Activated CD4-positive, alpha-beta T cell treated with anti-CD3 and anti-CD28 coated beads for 36 hours (primary cell): ENCODE results near the gene ZNF217. TPM values are rescaled to one million over a fixed set of nuclear protein-coding genes. Genes with fewer than 3 reads are reported as not detected.
"Not testable (repeated sequence)": the region's sequence is repeated elsewhere in the genome, so short reads cannot be mapped to it uniquely, and the experiment has no call there.

Experiments used
- ATAC-seq: fragments of 200-7000 bp; cut with Tn5 transposase; one replicate; pipeline ENCODE4 v1.10.0; 2021; ENCODE audit warnings: mild to moderate bottlenecking, moderate library complexity
- CTCF ChIA-PET: fragments of 350-600 bp; sonication (Branson Sonifier 250); formaldehyde crosslinking; loops from one replicate; lab custom pipeline; 2021; ENCODE audit warnings: antibody characterized with exemption; lab: Charles Lee
- POLR2A ChIA-PET: fragments of 350-600 bp; sonication (Branson Sonifier 250); formaldehyde crosslinking; loops from one replicate; lab custom pipeline; 2021; ENCODE audit warnings: antibody characterized with exemption, inconsistent platforms; lab: Charles Lee
- DNase-seq: peaks from one replicate; pipeline ENCODE4 v3.0.0-alpha.2; 2020
- H3K27ac Mint-ChIP-seq: one replicate; pipeline ENCODE4 v1.8.0; 2021; ENCODE audit warnings: mixed read lengths
- H3K27me3 Mint-ChIP-seq: one replicate; pipeline ENCODE4 v1.8.0; 2021; ENCODE audit warnings: mixed read lengths
- H3K36me3 Mint-ChIP-seq: one replicate; pipeline ENCODE4 v1.8.0; 2021; ENCODE audit warnings: low read depth, mixed read lengths
- H3K4me1 Mint-ChIP-seq: one replicate; pipeline ENCODE4 v1.8.0; 2021; ENCODE audit warnings: mixed read lengths
- H3K4me3 Mint-ChIP-seq: one replicate; pipeline ENCODE4 v1.8.0; 2021; ENCODE audit warnings: mild to moderate bottlenecking, moderate library complexity, mixed read lengths
- H3K9me3 Mint-ChIP-seq: one replicate; pipeline ENCODE4 v1.8.0; 2021; ENCODE audit warnings: low read depth, mixed read lengths
- intact Hi-C, 2 experiments: fragments of 100-400 bp; cut with DNase I in 1 of 2; cut with micrococcal nuclease in 1 of 2; formaldehyde crosslinking; loops; one replicate each; pipeline versions ENCODE4 v1.14.2 to v1.15.1; 2022 to 2024; cut with DNase I, micrococcal nuclease
- total RNA-seq, 2 experiments: library from RNA; stranded (reverse); gene quantifications; one replicate each; pipeline ENCODE4 v1.2.3, GENCODE V29; 2021

Gene ZNF217
- 10 to 100 TPM; 41.5 to 45.6 TPM for total RNA-seq

- intact Hi-C loops = loop anchor here (1.0 to 5.0 kb wide), 5 partner anchors 15 to 159 kb away; no protein-coding TSS in a partner anchor
- ChIA-PET POLR2A (interaction anchor here (0.6 to 1.6 kb wide), 3 partner anchors 29 to 322 kb away, joined by 3 to 5 read pairs (median 4); no protein-coding TSS in a partner anchor), CTCF (interaction anchor here (1.2 kb wide), 1 partner anchor 14 kb away, joined by 3 read pairs; no protein-coding TSS in a partner anchor)
- not testable (repeated sequence) for H3K9me3 Mint-ChIP-seq, H3K27me3 Mint-ChIP-seq, H3K36me3 Mint-ChIP-seq
- peaks cover 44% of the 10 kb centered on the region for H3K4me1 Mint-ChIP-seq
- H3K4me3 Mint-ChIP-seq = peak within 1 kb of the TSS; percentile 97
- peak within 1 kb of the TSS; percentile 99 for H3K27ac Mint-ChIP-seq
- DNase-seq (peak; percentile 88), ATAC-seq (peak; percentile 30)
Measured at GRCh38 chr20:53593466-53594007, at the start of gene ZNF217. Gene ZNF217 (minus strand): TSS chr20:53593839. CDS start chr20:53582826, 11,013 bp downstream.

GRCh38 chr20:53643031-53643832, 49.6 kb upstream of the ZNF217 start:
- Mint-ChIP-seq H3K27me3 (no peaks in the 10 kb centered on the region), H3K4me1 (peaks cover 33% of the 10 kb centered on the region)
- intact Hi-C loops = loop anchor here (1.0 to 5.0 kb wide), 7 partner anchors 9 to 64 kb away; no protein-coding TSS in a partner anchor

GRCh38 chr20:53642196-53643030, 48.8 kb upstream of the ZNF217 start:
- H3K27me3 Mint-ChIP-seq = no peaks in the 10 kb centered on the region
- no peaks in the 10 kb centered on the region for H3K36me3 Mint-ChIP-seq
- H3K4me3 Mint-ChIP-seq = peak overlapping the region; percentile 54
- ChIA-PET CTCF (interaction anchor here (0.6 to 1.8 kb wide), 11 partner anchors 10 to 66 kb away, joined by 3 to 7 read pairs (median 4); no protein-coding TSS in a partner anchor), POLR2A (interaction anchor here (1.0 to 1.4 kb wide), 2 partner anchors 43 to 66 kb away, joined by 6 read pairs; no protein-coding TSS in a partner anchor)
- H3K4me1 Mint-ChIP-seq = peaks cover 33% of the 10 kb centered on the region
- peak; percentile 67 for DNase-seq
- H3K27ac Mint-ChIP-seq = peak overlapping the region; percentile 97
- peak; percentile 89 for ATAC-seq
- intact Hi-C loops = loop anchor here (1.0 to 5.0 kb wide), 8 partner anchors 10 to 65 kb away; no protein-coding TSS in a partner anchor
- no peaks in the 10 kb centered on the region for H3K9me3 Mint-ChIP-seq

More at GRCh38 chr20:53643031-53643832, 49.6 kb upstream of the ZNF217 start:
- CTCF ChIA-PET = interaction anchor here (0.6 to 1.8 kb wide), 12 partner anchors 10 to 77 kb away, joined by 3 to 7 read pairs (median 4); no protein-coding TSS in a partner anchor
- ATAC-seq (peak; percentile 98), DNase-seq (peak; percentile 80)
- H3K36me3 Mint-ChIP-seq = no peaks in the 10 kb centered on the region
- H3K27ac Mint-ChIP-seq = peak overlapping the region; percentile 97
- POLR2A ChIA-PET = interaction anchor here (0.5 to 1.4 kb wide), 3 partner anchors 42 to 65 kb away, joined by 3 to 6 read pairs (median 6); no protein-coding TSS in a partner anchor
- peak overlapping the region; percentile 54 for H3K4me3 Mint-ChIP-seq
- H3K9me3 Mint-ChIP-seq = no peaks in the 10 kb centered on the region

GRCh38 chr20:53639647-53640440, 46.2 kb upstream of the ZNF217 start:
- ATAC-seq = no peak
- Mint-ChIP-seq H3K4me3 (no peak overlapping the region), H3K36me3 (no peaks in the 10 kb centered on the region), H3K4me1 (peaks cover 47% of the 10 kb centered on the region), H3K9me3 (no peaks in the 10 kb centered on the region), H3K27me3 (no peaks in the 10 kb centered on the region), H3K27ac (no peak overlapping the region)
- intact Hi-C loops = loop anchor here in 1 of 2 experiments (5.0 kb wide), 1 partner anchor 47 kb away; no protein-coding TSS in a partner anchor
- CTCF ChIA-PET = interaction anchor here (0.5 to 1.8 kb wide), 3 partner anchors 13 to 71 kb away, joined by 3 to 7 read pairs (median 5); no protein-coding TSS in a partner anchor
- POLR2A ChIA-PET = no interaction called here
- DNase-seq = no peak

GRCh38 chr20:53639128-53639527, 45.5 kb upstream of the ZNF217 start:
- ATAC-seq = no peak
- Mint-ChIP-seq H3K27me3 (no peaks in the 10 kb centered on the region), H3K9me3 (no peaks in the 10 kb centered on the region), H3K27ac (no peak overlapping the region), H3K4me3 (no peak overlapping the region), H3K4me1 (peaks cover 44% of the 10 kb centered on the region), H3K36me3 (no peaks in the 10 kb centered on the region)
- ChIA-PET POLR2A (no interaction called here), CTCF (interaction anchor here (1.3 to 1.8 kb wide), 2 partner anchors 14 to 15 kb away, joined by 5 to 7 read pairs; no protein-coding TSS in a partner anchor)
- intact Hi-C loops = no loop called here
- DNase-seq = no peak

GRCh38 chr20:53637310-53637709, 43.7 kb upstream of the ZNF217 start:
- POLR2A ChIA-PET, H3K4me3 Mint-ChIP-seq, H3K27ac Mint-ChIP-seq, H3K9me3 Mint-ChIP-seq, H3K36me3 Mint-ChIP-seq, DNase-seq, H3K27me3 Mint-ChIP-seq, ATAC-seq, intact Hi-C loops: not testable (repeated sequence)
- CTCF ChIA-PET = interaction anchor here (0.6 kb wide), 1 partner anchor 464 kb away, joined by 3 read pairs; no protein-coding TSS in a partner anchor
- peaks cover 27% of the 10 kb centered on the region for H3K4me1 Mint-ChIP-seq

GRCh38 chr20:53636540-53637097, 43.0 kb upstream of the ZNF217 start:
- Mint-ChIP-seq H3K9me3 (no peaks in the 10 kb centered on the region), H3K27me3 (no peaks in the 10 kb centered on the region), H3K36me3 (no peaks in the 10 kb centered on the region), H3K4me1 (peaks cover 22% of the 10 kb centered on the region), H3K27ac (no peak overlapping the region), H3K4me3 (no peak overlapping the region)
- DNase-seq = no peak
- no peak for ATAC-seq
- ChIA-PET POLR2A (interaction anchor here (0.7 kb wide), 1 partner anchor 44 kb away, joined by 9 read pairs; no protein-coding TSS in a partner anchor), CTCF (no interaction called here)
- intact Hi-C loops = no loop called here

- Mint-ChIP-seq H3K27me3 (no peaks in the 10 kb centered on the region), H3K4me1 (peaks cover 14% of the 10 kb centered on the region), H3K4me3 (no peak overlapping the region), H3K36me3 (no peaks in the 10 kb centered on the region), H3K27ac (peak overlapping the region; percentile 67), H3K9me3 (no peaks in the 10 kb centered on the region)
- intact Hi-C loops = no loop called here
- no peak for DNase-seq
- CTCF ChIA-PET = interaction anchor here (0.7 to 1.1 kb wide), 2 partner anchors 13 to 72 kb away, joined by 3 read pairs; no protein-coding TSS in a partner anchor
- ATAC-seq = no peak
- POLR2A ChIA-PET = no interaction called here
Measured at GRCh38 chr20:53635221-53635620, 41.6 kb upstream of the ZNF217 start.

GRCh38 chr20:53631909-53632662, 38.4 kb upstream of the ZNF217 start:
- no peaks in the 10 kb centered on the region for H3K36me3 Mint-ChIP-seq
- no peak for ATAC-seq
- no peak overlapping the region for H3K4me3 Mint-ChIP-seq
- ChIA-PET POLR2A (interaction anchor here (0.9 kb wide), 1 partner anchor 9 kb away, joined by 4 read pairs; no protein-coding TSS in a partner anchor), CTCF (interaction anchor here (0.6 to 2.0 kb wide), 3 partner anchors 10 to 427 kb away, joined by 4 to 7 read pairs (median 6); no protein-coding TSS in a partner anchor)
- no peaks in the 10 kb centered on the region for H3K9me3 Mint-ChIP-seq
- no peak overlapping the region for H3K27ac Mint-ChIP-seq
- intact Hi-C loops = no loop called here
- H3K27me3 Mint-ChIP-seq = no peaks in the 10 kb centered on the region
- peaks cover 16% of the 10 kb centered on the region for H3K4me1 Mint-ChIP-seq
- no peak for DNase-seq
